Measurements from ENCODE around the gene WDR43. TPM values are rescaled to one million over a fixed set of nuclear protein-coding genes. Genes with fewer than 3 reads are reported as not detected.
A peak's percentile ranks its signal among the peaks of the same experiment; 100 is the strongest.
"Not testable (repeated sequence)": the region's sequence is repeated elsewhere in the genome, so short reads cannot be mapped to it uniquely, and the experiment has no call there.

WDR43 gene
- total and polyA plus RNA-seq, 2 donors, result 15.6 to 49.0 TPM

- Histone ChIP-seq H3K9me3 (ENCODE audit: control insufficient read depth in 2 of 2, insufficient read depth in 1 of 2, low read length in 1 of 2) (peaks cover 0 to 6% of the 10 kb centered on the region in 2 donors), H3K36me3 (ENCODE audit: control insufficient read depth in 2 of 2, insufficient read depth in 2 of 2, low read length in 1 of 2) (no peaks in the 10 kb centered on the region), H3K27me3 (ENCODE audit: control insufficient read depth in 2 of 2, insufficient read depth in 1 of 2, low read length in 1 of 2) (no peaks in the 10 kb centered on the region), H3K4me1 (ENCODE audit: control insufficient read depth in 2 of 2, insufficient read depth in 2 of 2, low read length in 2 of 2) (peaks cover 6 to 7% of the 10 kb centered on the region in 2 donors), H3K4me3 (ENCODE audit: low read length in 2 of 2) (no peak overlapping the region), H3K27ac (ENCODE audit: low read depth in 1 of 2, low read length in 1 of 2) (no peak overlapping the region)
- DNase-seq (ENCODE audit: low read depth in 6 of 9, low spot score in 9 of 9), result no peak
- WGBS, result 95% methylated on average over 6 of the region's 6 CpGs
These were observed 76.1 kb downstream of the WDR43 start for GRCh38 chr2:28970464-28971160.

GRCh38 chr2:28972778-28973335 is 78.4 kb downstream of the WDR43 start:
- Histone ChIP-seq H3K27me3 (ENCODE audit: control insufficient read depth in 2 of 2, insufficient read depth in 1 of 2, low read length in 1 of 2) (no peaks in the 10 kb centered on the region), H3K36me3 (ENCODE audit: control insufficient read depth in 2 of 2, insufficient read depth in 2 of 2, low read length in 1 of 2) (no peaks in the 10 kb centered on the region), H3K4me1 (ENCODE audit: control insufficient read depth in 2 of 2, insufficient read depth in 2 of 2, low read length in 2 of 2) (peaks cover 6 to 7% of the 10 kb centered on the region in 2 donors), H3K9me3 (ENCODE audit: control insufficient read depth in 2 of 2, insufficient read depth in 1 of 2, low read length in 1 of 2) (peaks cover 0 to 6% of the 10 kb centered on the region in 2 donors), H3K4me3 (ENCODE audit: low read length in 2 of 2) (no peak overlapping the region), H3K27ac (ENCODE audit: low read depth in 1 of 2, low read length in 1 of 2) (no peak overlapping the region)
- 42% methylated on average over 6 of the region's 6 CpGs for WGBS
- peak in 3 of 9 donors; percentile 27 to 65 (median 47) for DNase-seq (ENCODE audit: low read depth in 6 of 9, low spot score in 9 of 9)

GRCh38 chr2:28974252-28974651 is 79.8 kb downstream of the WDR43 start:
- Histone ChIP-seq H3K27me3 (ENCODE audit: control insufficient read depth in 2 of 2, insufficient read depth in 1 of 2, low read length in 1 of 2) (no peaks in the 10 kb centered on the region), H3K9me3 (ENCODE audit: control insufficient read depth in 2 of 2, insufficient read depth in 1 of 2, low read length in 1 of 2) (peaks cover 0 to 6% of the 10 kb centered on the region in 2 donors), H3K36me3 (ENCODE audit: control insufficient read depth in 2 of 2, insufficient read depth in 2 of 2, low read length in 1 of 2) (no peaks in the 10 kb centered on the region), H3K27ac (ENCODE audit: low read depth in 1 of 2, low read length in 1 of 2) (no peak overlapping the region), H3K4me3 (ENCODE audit: low read length in 2 of 2) (no peak overlapping the region), H3K4me1 (ENCODE audit: control insufficient read depth in 2 of 2, insufficient read depth in 2 of 2, low read length in 2 of 2) (peaks cover 6 to 7% of the 10 kb centered on the region in 2 donors)
- over 99% methylated on average over 4 of the region's 4 CpGs for WGBS
- no peak for DNase-seq (ENCODE audit: low read depth in 6 of 9, low spot score in 9 of 9)

- 100% methylated on average over 1 of the region's 1 CpG for WGBS
These were observed 81.2 kb downstream of the WDR43 start for GRCh38 chr2:28975671-28976070.

GRCh38 chr2:28976584-28976983 is 82.1 kb downstream of the WDR43 start:
- Histone ChIP-seq H3K36me3 (ENCODE audit: control insufficient read depth in 2 of 2, insufficient read depth in 2 of 2, low read length in 1 of 2) (no peaks in the 10 kb centered on the region), H3K4me3 (ENCODE audit: low read length in 2 of 2) (no peak overlapping the region), H3K4me1 (ENCODE audit: control insufficient read depth in 2 of 2, insufficient read depth in 2 of 2, low read length in 2 of 2) (peaks cover 6 to 7% of the 10 kb centered on the region in 2 donors), H3K27me3 (ENCODE audit: control insufficient read depth in 2 of 2, insufficient read depth in 1 of 2, low read length in 1 of 2) (no peaks in the 10 kb centered on the region), H3K9me3 (ENCODE audit: control insufficient read depth in 2 of 2, insufficient read depth in 1 of 2, low read length in 1 of 2) (peaks cover 0 to 6% of the 10 kb centered on the region in 2 donors), H3K27ac (ENCODE audit: low read depth in 1 of 2, low read length in 1 of 2) (no peak overlapping the region)
- DNase-seq (ENCODE audit: low read depth in 6 of 9, low spot score in 9 of 9), result no peak
- WGBS, result 98% methylated on average over 3 of the region's 3 CpGs

More at GRCh38 chr2:28975671-28976070, 81.2 kb downstream of the WDR43 start:
- no peaks in the 10 kb centered on the region for H3K36me3 ChIP-seq (ENCODE audit: control insufficient read depth in 2 of 2, insufficient read depth in 2 of 2, low read length in 1 of 2)
- H3K9me3 ChIP-seq (ENCODE audit: control insufficient read depth in 2 of 2, insufficient read depth in 1 of 2, low read length in 1 of 2), result peaks cover 0 to 6% of the 10 kb centered on the region in 2 donors
- no peak overlapping the region for H3K4me3 ChIP-seq (ENCODE audit: low read length in 2 of 2)
- H3K27me3 ChIP-seq (ENCODE audit: control insufficient read depth in 2 of 2, insufficient read depth in 1 of 2, low read length in 1 of 2), result no peaks in the 10 kb centered on the region
- peaks cover 6 to 7% of the 10 kb centered on the region in 2 donors for H3K4me1 ChIP-seq (ENCODE audit: control insufficient read depth in 2 of 2, insufficient read depth in 2 of 2, low read length in 2 of 2)
- no peak for DNase-seq (ENCODE audit: low read depth in 6 of 9, low spot score in 9 of 9)
- no peak overlapping the region for H3K27ac ChIP-seq (ENCODE audit: low read depth in 1 of 2, low read length in 1 of 2)

GRCh38 chr2:28977176-28977875 is 82.9 kb downstream of the WDR43 start:
- H3K36me3 ChIP-seq (ENCODE audit: control insufficient read depth in 2 of 2, insufficient read depth in 2 of 2, low read length in 1 of 2), result no peaks in the 10 kb centered on the region
- no peak overlapping the region for H3K4me3 ChIP-seq (ENCODE audit: low read length in 2 of 2)
- H3K27me3 ChIP-seq (ENCODE audit: control insufficient read depth in 2 of 2, insufficient read depth in 1 of 2, low read length in 1 of 2), result no peaks in the 10 kb centered on the region
- no peak for DNase-seq (ENCODE audit: low read depth in 6 of 9, low spot score in 9 of 9)
- H3K9me3 ChIP-seq (ENCODE audit: control insufficient read depth in 2 of 2, insufficient read depth in 1 of 2, low read length in 1 of 2), result peaks cover 0 to 9% of the 10 kb centered on the region in 2 donors
- no peak overlapping the region for H3K27ac ChIP-seq (ENCODE audit: low read depth in 1 of 2, low read length in 1 of 2)
- H3K4me1 ChIP-seq (ENCODE audit: control insufficient read depth in 2 of 2, insufficient read depth in 2 of 2, low read length in 2 of 2), result peaks cover 6 to 7% of the 10 kb centered on the region in 2 donors
- WGBS, result 94% methylated on average over 10 of the region's 10 CpGs

GRCh38 chr2:28978001-28978400 is 83.5 kb downstream of the WDR43 start:
- 96% methylated on average over 8 of the region's 8 CpGs for WGBS
- not testable (repeated sequence) for DNase-seq (ENCODE audit: low read depth in 6 of 9, low spot score in 9 of 9); H3K27me3 ChIP-seq (ENCODE audit: control insufficient read depth in 2 of 2, insufficient read depth in 1 of 2, low read length in 1 of 2); H3K36me3 ChIP-seq (ENCODE audit: control insufficient read depth in 2 of 2, insufficient read depth in 2 of 2, low read length in 1 of 2); H3K27ac ChIP-seq (ENCODE audit: low read depth in 1 of 2, low read length in 1 of 2); H3K9me3 ChIP-seq (ENCODE audit: control insufficient read depth in 2 of 2, insufficient read depth in 1 of 2, low read length in 1 of 2); H3K4me3 ChIP-seq (ENCODE audit: low read length in 2 of 2); H3K4me1 ChIP-seq (ENCODE audit: control insufficient read depth in 2 of 2, insufficient read depth in 2 of 2, low read length in 2 of 2)

- H3K9me3 ChIP-seq (ENCODE audit: control insufficient read depth in 2 of 2, insufficient read depth in 1 of 2, low read length in 1 of 2), result peaks cover 0 to 6% of the 10 kb centered on the region in 2 donors
- H3K4me3 ChIP-seq (ENCODE audit: low read length in 2 of 2), result no peak overlapping the region
- WGBS, result 95% methylated on average over 6 of the region's 6 CpGs
- H3K4me1 ChIP-seq (ENCODE audit: control insufficient read depth in 2 of 2, insufficient read depth in 2 of 2, low read length in 2 of 2), result no peaks in the 10 kb centered on the region
- H3K36me3 ChIP-seq (ENCODE audit: control insufficient read depth in 2 of 2, insufficient read depth in 2 of 2, low read length in 1 of 2), result no peaks in the 10 kb centered on the region
- no peak for DNase-seq (ENCODE audit: low read depth in 6 of 9, low spot score in 9 of 9)
- H3K27me3 ChIP-seq (ENCODE audit: control insufficient read depth in 2 of 2, insufficient read depth in 1 of 2, low read length in 1 of 2), result no peaks in the 10 kb centered on the region
- no peak overlapping the region for H3K27ac ChIP-seq (ENCODE audit: low read depth in 1 of 2, low read length in 1 of 2)
These were observed 84.1 kb downstream of the WDR43 start for GRCh38 chr2:28978606-28979005.

GRCh38 chr2:28979041-28979440 is 84.6 kb downstream of the WDR43 start:
- H3K9me3 ChIP-seq (ENCODE audit: control insufficient read depth in 2 of 2, insufficient read depth in 1 of 2, low read length in 1 of 2), result peaks cover 0 to 6% of the 10 kb centered on the region in 2 donors
- no peaks in the 10 kb centered on the region for H3K4me1 ChIP-seq (ENCODE audit: control insufficient read depth in 2 of 2, insufficient read depth in 2 of 2, low read length in 2 of 2)
- H3K27ac ChIP-seq (ENCODE audit: low read depth in 1 of 2, low read length in 1 of 2), result no peak overlapping the region
- no peaks in the 10 kb centered on the region for H3K27me3 ChIP-seq (ENCODE audit: control insufficient read depth in 2 of 2, insufficient read depth in 1 of 2, low read length in 1 of 2)
- 91% methylated on average over 7 of the region's 7 CpGs for WGBS
- DNase-seq (ENCODE audit: low read depth in 6 of 9, low spot score in 9 of 9), result no peak
- H3K4me3 ChIP-seq (ENCODE audit: low read length in 2 of 2), result no peak overlapping the region
- no peaks in the 10 kb centered on the region for H3K36me3 ChIP-seq (ENCODE audit: control insufficient read depth in 2 of 2, insufficient read depth in 2 of 2, low read length in 1 of 2)

Data from thymus (tissue), 11 donors.